HG03045 (cell line): Measurements from ENCODE around the gene DDIT4.
"Not testable (repeated sequence)": the region's sequence is repeated elsewhere in the genome, so short reads cannot be mapped to it uniquely, and the experiment has no call there.

ENCODE experiments used
- ATAC-seq: cut with Tn5 transposase; IDR thresholded peaks from one replicate; pipeline ENCODE4 v1.9.1; 2021; ENCODE audit warnings: mild to moderate bottlenecking, moderate library complexity; ENCODE audit not compliant: unreplicated experiment

Gene DDIT4

GRCh38 chr10:72273410-72274212 is at the start of gene DDIT4:
Gene DDIT4, plus strand, starts transcription at chr10:72273924. Its CDS starts 293 bp downstream, at chr10:72274217.
- peak; percentile 78 for ATAC-seq

GRCh38 chr10:72224191-72224590 is 49.5 kb upstream of the DDIT4 start:
- not testable (repeated sequence) for ATAC-seq

GRCh38 chr10:72226418-72227027 is 47.2 kb upstream of the DDIT4 start:
- no peak for ATAC-seq

- no peak for ATAC-seq
These were observed 45.9 kb upstream of the DDIT4 start for GRCh38 chr10:72227826-72228225.

GRCh38 chr10:72228318-72228751 is 45.4 kb upstream of the DDIT4 start:
- no peak for ATAC-seq

GRCh38 chr10:72229261-72230251 is 44.2 kb upstream of the DDIT4 start:
- ATAC-seq: no peak

GRCh38 chr10:72233621-72234020 is 40.1 kb upstream of the DDIT4 start:
- ATAC-seq: no peak

GRCh38 chr10:72234560-72235095 is 39.1 kb upstream of the DDIT4 start:
- ATAC-seq: no peak

GRCh38 chr10:72235544-72236279 is 38.0 kb upstream of the DDIT4 start:
- no peak for ATAC-seq

GRCh38 chr10:72238392-72239175 is 35.1 kb upstream of the DDIT4 start:
- no peak for ATAC-seq

GRCh38 chr10:72239409-72239808 is 34.3 kb upstream of the DDIT4 start:
- no peak for ATAC-seq

- ATAC-seq: no peak
These were observed 33.4 kb upstream of the DDIT4 start for GRCh38 chr10:72240371-72240770.

- no peak for ATAC-seq
These were observed 32.0 kb upstream of the DDIT4 start for GRCh38 chr10:72241691-72242252.

GRCh38 chr10:72242675-72243074 is 31.0 kb upstream of the DDIT4 start:
- ATAC-seq: no peak

- no peak for ATAC-seq
These were observed 29.8 kb upstream of the DDIT4 start for GRCh38 chr10:72243822-72244437.

GRCh38 chr10:72244573-72245038 is 29.1 kb upstream of the DDIT4 start:
- no peak for ATAC-seq

- ATAC-seq: no peak
These were observed 27.7 kb upstream of the DDIT4 start for GRCh38 chr10:72245949-72246525.

- peak; percentile 76 for ATAC-seq
These were observed 25.1 kb upstream of the DDIT4 start for GRCh38 chr10:72248468-72249151.
